HepG2 (cell line): Measurements from ENCODE around the gene TSC22D4. TPM values are rescaled to one million over a fixed set of nuclear protein-coding genes. Genes with fewer than 3 reads are reported as not detected.

Experiments
- polyA plus RNA-seq, 8 experiments: library from polyadenylated mRNA; depleted of rRNA in 3 of 8; stranded (reverse) in 7 of 8; unstranded in 1 of 8; fragments of >200 nt; fragmentation: Illumina TruSeq in 4 of 8; extraction: Trizol in 4 of 8; gene quantifications; 2 replicates each; pipeline versions ENCODE4 v1.2.1 to v1.2.3, GENCODE V29; 2011 to 2016; ENCODE audit warnings: low read depth in 4 of 8, missing spikeins in 1 of 8, mixed read lengths in 1 of 8; ENCODE audit not compliant: insufficient read depth in 1 of 8
- total RNA-seq, 5 experiments: library from RNA; depleted of rRNA; stranded (reverse); fragments of >200 nt; fragmentation: Illumina TruSeq; extraction: Trizol; gene quantifications; 2 replicates each; pipeline ENCODE4 v1.2.3, GENCODE V29; 2016; ENCODE audit warnings: low read depth in 1 of 5

TSC22D4 gene
- total and polyA plus RNA-seq, 2 of the 13 experiments (the other 11 are each of a cell fraction or from before 2014, with no cell fraction given): 7.7 to 8.7 TPM

Other genes with a start within 250 kb of the TSC22D4 start
- not detected in 2 replicates for gene SPDYE3, start 171.5 kb downstream of the TSC22D4 start, total RNA-seq (2016; rRNA removed; fragmentation: Illumina TruSeq; extraction: Trizol)
- gene SPDYE3, start 171.5 kb downstream of the TSC22D4 start, polyA plus RNA-seq (2011; rRNA removed): not detected in 2 replicates
- 5.6 and 16.6 TPM in 2 replicates for gene PILRB, start 121.1 kb downstream of the TSC22D4 start, total RNA-seq (2016; rRNA removed; fragmentation: Illumina TruSeq; extraction: Trizol)
- 33.0 and 33.8 TPM in 2 replicates for gene PILRB, start 121.1 kb downstream of the TSC22D4 start, polyA plus RNA-seq (2011; rRNA removed)
- 0.13 TPM in 1 of 2 replicates, not detected in the other for gene PILRA, start 105.7 kb downstream of the TSC22D4 start, total RNA-seq (2016; rRNA removed; fragmentation: Illumina TruSeq; extraction: Trizol)
- gene PILRA, start 105.7 kb downstream of the TSC22D4 start, polyA plus RNA-seq (2011; rRNA removed): 0.97 and 1.3 TPM in 2 replicates
- 2.5 and 2.6 TPM in 2 replicates for gene ZCWPW1, start 50.5 kb downstream of the TSC22D4 start, total RNA-seq (2016; rRNA removed; fragmentation: Illumina TruSeq; extraction: Trizol)
- gene ZCWPW1, start 50.5 kb downstream of the TSC22D4 start, polyA plus RNA-seq (2011; rRNA removed): 1.6 and 2.4 TPM in 2 replicates
- gene MEPCE, start 49.4 kb downstream of the TSC22D4 start, total RNA-seq (2016; rRNA removed; fragmentation: Illumina TruSeq; extraction: Trizol): 22.6 and 26.0 TPM in 2 replicates
- 12.3 and 12.7 TPM in 2 replicates for gene MEPCE, start 49.4 kb downstream of the TSC22D4 start, polyA plus RNA-seq (2011; rRNA removed)
- gene PPP1R35, start 42.7 kb downstream of the TSC22D4 start, total RNA-seq (2016; rRNA removed; fragmentation: Illumina TruSeq; extraction: Trizol): 16.7 and 24.8 TPM in 2 replicates
- gene PPP1R35, start 42.7 kb downstream of the TSC22D4 start, polyA plus RNA-seq (2011; rRNA removed): 26.4 and 29.0 TPM in 2 replicates
- not detected in 2 replicates for gene SPACDR, start 15.0 kb downstream of the TSC22D4 start, total RNA-seq (2016; rRNA removed; fragmentation: Illumina TruSeq; extraction: Trizol)
- 0.24 and 0.41 TPM in 2 replicates for gene SPACDR, start 15.0 kb downstream of the TSC22D4 start, polyA plus RNA-seq (2011; rRNA removed)
- 0.15 TPM in 2 replicates for gene NYAP1, start 4.7 kb upstream of the TSC22D4 start, total RNA-seq (2016; rRNA removed; fragmentation: Illumina TruSeq; extraction: Trizol)
- gene NYAP1, start 4.7 kb upstream of the TSC22D4 start, polyA plus RNA-seq (2011; rRNA removed): 0.46 and 0.76 TPM in 2 replicates
- gene AGFG2, start 60.0 kb upstream of the TSC22D4 start, total RNA-seq (2016; rRNA removed; fragmentation: Illumina TruSeq; extraction: Trizol): 117 and 132 TPM in 2 replicates
- gene AGFG2, start 60.0 kb upstream of the TSC22D4 start, polyA plus RNA-seq (2011; rRNA removed): 125 and 127 TPM in 2 replicates
- 0.15 TPM in 1 of 2 replicates, not detected in the other for gene SAP25, start 94.7 kb upstream of the TSC22D4 start, total RNA-seq (2016; rRNA removed; fragmentation: Illumina TruSeq; extraction: Trizol)
- 0.20 TPM in 2 replicates for gene SAP25, start 94.7 kb upstream of the TSC22D4 start, polyA plus RNA-seq (2011; rRNA removed)
- gene LRCH4, start 106.9 kb upstream of the TSC22D4 start, total RNA-seq (2016; rRNA removed; fragmentation: Illumina TruSeq; extraction: Trizol): 2.9 and 7.0 TPM in 2 replicates
- 9.3 and 11.1 TPM in 2 replicates for gene LRCH4, start 106.9 kb upstream of the TSC22D4 start, polyA plus RNA-seq (2011; rRNA removed)
- 0.13 and 0.20 TPM in 2 replicates for gene FBXO24, start 107.1 kb upstream of the TSC22D4 start, total RNA-seq (2016; rRNA removed; fragmentation: Illumina TruSeq; extraction: Trizol)
- 0.31 and 0.55 TPM in 2 replicates for gene FBXO24, start 107.1 kb upstream of the TSC22D4 start, polyA plus RNA-seq (2011; rRNA removed)
- 3.9 and 16.0 TPM in 2 replicates for gene PCOLCE, start 123.1 kb upstream of the TSC22D4 start, total RNA-seq (2016; rRNA removed; fragmentation: Illumina TruSeq; extraction: Trizol)
- gene PCOLCE, start 123.1 kb upstream of the TSC22D4 start, polyA plus RNA-seq (2011; rRNA removed): 5.3 and 6.9 TPM in 2 replicates
- gene MOSPD3, start 133.3 kb upstream of the TSC22D4 start, total RNA-seq (2016; rRNA removed; fragmentation: Illumina TruSeq; extraction: Trizol): 6.1 and 7.6 TPM in 2 replicates
- 8.6 and 8.8 TPM in 2 replicates for gene MOSPD3, start 133.3 kb upstream of the TSC22D4 start, polyA plus RNA-seq (2011; rRNA removed)
- 12.5 and 36.9 TPM in 2 replicates for gene TFR2, start 162.3 kb upstream of the TSC22D4 start, total RNA-seq (2016; rRNA removed; fragmentation: Illumina TruSeq; extraction: Trizol)
- 64.2 and 122 TPM in 2 replicates for gene TFR2, start 162.3 kb upstream of the TSC22D4 start, polyA plus RNA-seq (2011; rRNA removed)
- gene ACTL6B, start 177.2 kb upstream of the TSC22D4 start, total RNA-seq (2016; rRNA removed; fragmentation: Illumina TruSeq; extraction: Trizol): not detected in 2 replicates
- gene ACTL6B, start 177.2 kb upstream of the TSC22D4 start, polyA plus RNA-seq (2011; rRNA removed): not detected in 2 replicates
- gene GNB2, start 194.5 kb upstream of the TSC22D4 start, total RNA-seq (2016; rRNA removed; fragmentation: Illumina TruSeq; extraction: Trizol): 48.3 and 64.3 TPM in 2 replicates
- gene GNB2, start 194.5 kb upstream of the TSC22D4 start, polyA plus RNA-seq (2011; rRNA removed): 67.1 and 82.0 TPM in 2 replicates
- gene GIGYF1, start 215.0 kb upstream of the TSC22D4 start, total RNA-seq (2016; rRNA removed; fragmentation: Illumina TruSeq; extraction: Trizol): 6.4 and 16.1 TPM in 2 replicates
- 7.6 and 10.2 TPM in 2 replicates for gene GIGYF1, start 215.0 kb upstream of the TSC22D4 start, polyA plus RNA-seq (2011; rRNA removed)
- gene POP7, start 226.9 kb upstream of the TSC22D4 start, total RNA-seq (2016; rRNA removed; fragmentation: Illumina TruSeq; extraction: Trizol): 91.1 and 91.5 TPM in 2 replicates
- 63.9 and 70.6 TPM in 2 replicates for gene POP7, start 226.9 kb upstream of the TSC22D4 start, polyA plus RNA-seq (2011; rRNA removed)
- gene EPO, start 241.3 kb upstream of the TSC22D4 start, total RNA-seq (2016; rRNA removed; fragmentation: Illumina TruSeq; extraction: Trizol): 9.9 and 10.3 TPM in 2 replicates
- gene EPO, start 241.3 kb upstream of the TSC22D4 start, polyA plus RNA-seq (2011; rRNA removed): 25.7 and 26.2 TPM in 2 replicates